Urothelium cell line (cell line): ENCODE measurements around the gene DDX47.

ENCODE experiments used
- DNase-seq: peaks from one replicate; pipeline ENCODE4 v3.0.0; 2011; ENCODE audit warnings: low spot score, mixed read lengths
- FAIRE-seq: peaks from 2 replicates; lab custom pipeline; 2011; peaks lifted over from hg19 to GRCh38; lab: Jason Lieb, UNC

The DDX47 gene

GRCh38 chr12:12813120-12814101 is at the start of gene DDX47:
TSS of gene DDX47 (plus strand) at chr12:12813346. CDS start at chr12:12813368, 22 bp downstream.
- FAIRE-seq: peak; percentile 98
- DNase-seq: peak; percentile 97

GRCh38 chr12:12764824-12765223 is 48.3 kb upstream of the DDX47 start:
- DNase-seq (no peak), FAIRE-seq (no peak)

- no peak for DNase-seq
- FAIRE-seq: no peak
Observed at GRCh38 chr12:12770262-12770661, 42.9 kb upstream of the DDX47 start.

GRCh38 chr12:12774791-12775190 is 38.4 kb upstream of the DDX47 start:
- FAIRE-seq (no peak), DNase-seq (no peak)

GRCh38 chr12:12776261-12776660 is 36.9 kb upstream of the DDX47 start:
- FAIRE-seq (no peak), DNase-seq (peak; percentile 64)

- FAIRE-seq: no peak
- no peak for DNase-seq
Observed at GRCh38 chr12:12777092-12777491, 36.1 kb upstream of the DDX47 start.

GRCh38 chr12:12779007-12779406 is 34.1 kb upstream of the DDX47 start:
- FAIRE-seq: no peak
- DNase-seq: no peak

- peak; percentile 67 for DNase-seq
Observed at GRCh38 chr12:12779529-12779928, 33.6 kb upstream of the DDX47 start.

GRCh38 chr12:12784116-12784515 is 29.0 kb upstream of the DDX47 start:
- no peak for FAIRE-seq
- no peak for DNase-seq

More at GRCh38 chr12:12779529-12779928, 33.6 kb upstream of the DDX47 start:
- FAIRE-seq: no peak

- DNase-seq (no peak), FAIRE-seq (no peak)
Observed at GRCh38 chr12:12784911-12785814, 28.0 kb upstream of the DDX47 start, which contains the start of gene APOLD1. TSS of gene APOLD1 (plus strand) at chr12:12785659. CDS start at chr12:12785692, 33 bp downstream.

- no peak for FAIRE-seq
Observed at GRCh38 chr12:12786351-12786705, 26.8 kb upstream of the DDX47 start.

GRCh38 chr12:12786706-12787601 is 26.2 kb upstream of the DDX47 start:
- FAIRE-seq (peak; percentile 89), DNase-seq (peak; percentile 99)

More at GRCh38 chr12:12786351-12786705, 26.8 kb upstream of the DDX47 start:
- no peak for DNase-seq

- FAIRE-seq (no peak), DNase-seq (no peak)
Observed at GRCh38 chr12:12788131-12788530, 25.0 kb upstream of the DDX47 start.

- no peak for FAIRE-seq
Observed at GRCh38 chr12:12788675-12789368, 24.3 kb upstream of the DDX47 start.

GRCh38 chr12:12790956-12791355 is 22.2 kb upstream of the DDX47 start:
- no peak for FAIRE-seq
- DNase-seq: no peak

More at GRCh38 chr12:12788675-12789368, 24.3 kb upstream of the DDX47 start:
- DNase-seq: peak; percentile 76

GRCh38 chr12:12791756-12792369 is 21.3 kb upstream of the DDX47 start:
- FAIRE-seq (no peak), DNase-seq (peak; percentile 62)

- no peak for DNase-seq
- no peak for FAIRE-seq
Observed at GRCh38 chr12:12792421-12792820, 20.7 kb upstream of the DDX47 start.

GRCh38 chr12:12794686-12795085 is 18.5 kb upstream of the DDX47 start:
- DNase-seq (no peak), FAIRE-seq (no peak)

GRCh38 chr12:12796171-12796570 is 17.0 kb upstream of the DDX47 start:
- DNase-seq (no peak), FAIRE-seq (no peak)
